IMR-90 (cell line): ENCODE results near the gene PLA2G4F. TPM values are rescaled to one million over a fixed set of nuclear protein-coding genes. Genes with fewer than 3 reads are reported as not detected.

Experiments used
- ATAC-seq: fragments of 200-7000 bp; cut with Tn5 transposase; 2 replicates; pipeline ENCODE4 v1.9.1; 2020; ENCODE audit warnings: low read depth, mild to moderate bottlenecking, moderate library complexity
- BruUV-seq: library from RNA; stranded (reverse); fragments of 400-500 nt; replicated peaks from 2 replicates; lab custom pipeline; 2021; lab: Mats Ljungman, UMichigan
- CTCF ChIA-PET: fragments of 300-600 bp; formaldehyde crosslinking; extraction: SDS; loops from one replicate; lab custom pipeline; 2021; ENCODE audit warnings: antibody characterized with exemption; lab: Yijun Ruan, JAX
- POLR2A ChIA-PET: fragments of 300-600 bp; sonication (Branson Sonifier 250); formaldehyde crosslinking; loops from one replicate; lab custom pipeline; 2022; ENCODE audit warnings: antibody characterized with exemption; ENCODE audit not compliant: unreplicated experiment; lab: Charles Lee
- DNase-seq: peaks from one replicate; pipeline ENCODE4 v3.0.0; 2013
- H2AFZ ChIP-seq: replicated peaks from 2 replicates; pipeline ENCODE3; 2013; ENCODE audit warnings: low read length, mild to moderate bottlenecking; ENCODE audit not compliant: poor library complexity
- H2AK5ac ChIP-seq: 2 replicates; pipeline ENCODE4 v1.6.1; 2013; ENCODE audit warnings: low read depth, low read length, inconsistent platforms
- H2AK9ac ChIP-seq: replicated peaks from 2 replicates; pipeline ENCODE3; 2013; ENCODE audit warnings: mild to moderate bottlenecking, low read depth, low read length, moderate library complexity; ENCODE audit not compliant: poor library complexity
- H2BK120ac ChIP-seq: 2 replicates; pipeline ENCODE4 v1.6.1; 2013; ENCODE audit warnings: low read depth, low read length, inconsistent platforms
- H2BK15ac ChIP-seq: 3 replicates; pipeline ENCODE4 v1.6.1; 2013; ENCODE audit warnings: low read depth, low read length, inconsistent platforms
- H2BK20ac ChIP-seq: 2 replicates; pipeline ENCODE4 v1.6.1; 2013; ENCODE audit warnings: low read depth, mild to moderate bottlenecking, inconsistent platforms, low read length, moderate library complexity
- H2BK5ac ChIP-seq: 2 replicates; pipeline ENCODE4 v1.6.1; 2013; ENCODE audit warnings: mild to moderate bottlenecking, low read depth, low read length, inconsistent platforms; ENCODE audit not compliant: poor library complexity, severe bottlenecking
- H3K14ac ChIP-seq: replicated peaks from 2 replicates; pipeline ENCODE4 v1.6.1; 2013; ENCODE audit warnings: low read depth, low read length, inconsistent platforms
- H3K18ac ChIP-seq: 2 replicates; pipeline ENCODE4 v1.6.1; 2013; ENCODE audit warnings: low read depth, low read length, control low read depth
- H3K23ac ChIP-seq: 2 replicates; pipeline ENCODE4 v1.6.1; 2013; ENCODE audit warnings: low read depth, low read length, inconsistent platforms
- H3K27ac ChIP-seq: 2 replicates; pipeline ENCODE4 v1.5.1; 2013; ENCODE audit warnings: mild to moderate bottlenecking, control low read depth, low read length; ENCODE audit not compliant: insufficient read depth
- H3K27me3 ChIP-seq: 2 replicates; pipeline ENCODE4 v1.6.1; 2013; ENCODE audit warnings: low read length; ENCODE audit not compliant: control insufficient read depth, insufficient read depth
- H3K36me3 ChIP-seq: 2 replicates; pipeline ENCODE4 v1.6.1; 2013; ENCODE audit warnings: low read length, mixed read lengths; ENCODE audit not compliant: control insufficient read depth, insufficient read depth
- H3K4ac ChIP-seq: 2 replicates; pipeline ENCODE4 v1.6.1; 2013; ENCODE audit warnings: low read depth, low read length, inconsistent platforms
- H3K4me1 ChIP-seq: 2 replicates; pipeline ENCODE4 v1.6.1; 2013; ENCODE audit warnings: low read length, mixed read lengths; ENCODE audit not compliant: control insufficient read depth, insufficient read depth
- H3K4me2 ChIP-seq: 2 replicates; pipeline ENCODE4 v1.6.1; 2013; ENCODE audit warnings: low read depth, mild to moderate bottlenecking, control low read depth, low read length, moderate library complexity
- H3K4me3 ChIP-seq: 2 replicates; pipeline ENCODE4 v1.5.1; 2013; ENCODE audit warnings: low read depth, mild to moderate bottlenecking, control low read depth, low read length, moderate library complexity; ENCODE audit not compliant: insufficient read depth
- H3K56ac ChIP-seq: 2 replicates; pipeline ENCODE4 v1.6.1; 2013; ENCODE audit warnings: low read length, inconsistent platforms; ENCODE audit not compliant: insufficient read depth; ENCODE audit errors: extremely low read depth
- H3K79me1 ChIP-seq, 2 experiments: 2 replicates each; pipeline ENCODE4 v1.6.1; 2013; ENCODE audit warnings: low read length in 2 of 2, inconsistent platforms in 1 of 2, low read depth in 1 of 2
- H3K9ac ChIP-seq: 2 replicates; pipeline ENCODE4 v1.6.1; 2013; ENCODE audit warnings: low read depth, low read length, control low read depth
- H3K9me1 ChIP-seq: 2 replicates; pipeline ENCODE4 v1.6.1; 2013; ENCODE audit warnings: low read length, inconsistent platforms; ENCODE audit not compliant: insufficient read depth
- H3K9me3 ChIP-seq: 2 replicates; pipeline ENCODE4 v1.6.1; 2013; ENCODE audit warnings: low read length; ENCODE audit not compliant: control insufficient read depth, insufficient read depth
- H4K20me1 ChIP-seq: 2 replicates; pipeline ENCODE4 v1.6.1; 2013; ENCODE audit warnings: low read length, inconsistent platforms; ENCODE audit not compliant: insufficient read depth
- H4K5ac ChIP-seq: 2 replicates; pipeline ENCODE4 v1.6.1; 2013; ENCODE audit warnings: mild to moderate bottlenecking, low read depth, low read length, control low read depth
- H4K8ac ChIP-seq, 2 experiments: 2 replicates each; pipeline ENCODE4 v1.6.1; 2013; ENCODE audit warnings: low read depth in 2 of 2, low read length in 2 of 2, control low read depth in 1 of 2, inconsistent platforms in 1 of 2
- H4K91ac ChIP-seq: 2 replicates; pipeline ENCODE4 v1.6.1; 2013; ENCODE audit warnings: low read depth, low read length, inconsistent platforms; ENCODE audit not compliant: insufficient read depth
- BHLHE40 ChIP-seq: fragments of 150-350 bp; IDR thresholded peaks from 2 replicates; pipeline ENCODE4 v1.6.1; 2016; ENCODE audit warnings: mild to moderate bottlenecking, low read depth, low read length
- CEBPB ChIP-seq: IDR thresholded peaks from 2 replicates; pipeline ENCODE4 v1.6.1; 2012; ENCODE audit warnings: low read depth, low read length, improper control_type of control experiment
- CHD1 ChIP-seq: IDR thresholded peaks from 2 replicates; pipeline ENCODE4 v1.6.1; 2012; ENCODE audit warnings: low read depth, low read length, improper control_type of control experiment
- FOS ChIP-seq: fragments of 150-350 bp; IDR thresholded peaks from 2 replicates; pipeline ENCODE4 v1.6.1; 2016; ENCODE audit warnings: low read depth, low read length
- MAFK ChIP-seq: IDR thresholded peaks from 2 replicates; pipeline ENCODE4 v1.6.1; 2012; ENCODE audit warnings: low read depth, low read length, improper control_type of control experiment
- MAZ ChIP-seq: IDR thresholded peaks from 2 replicates; pipeline ENCODE4 v1.6.1; 2012; ENCODE audit warnings: low read depth, mild to moderate bottlenecking, low read length, improper control_type of control experiment, moderate library complexity, borderline replicate concordance
- MXI1 ChIP-seq: IDR thresholded peaks from 2 replicates; pipeline ENCODE4 v1.6.1; 2012; ENCODE audit warnings: low read depth, mild to moderate bottlenecking, low read length, moderate library complexity, borderline replicate concordance
- NFE2L2 ChIP-seq: fragments of 150-350 bp; IDR thresholded peaks from 2 replicates; pipeline ENCODE4 v1.6.1; 2016; ENCODE audit warnings: low read depth, mild to moderate bottlenecking, low read length
- POLR2A ChIP-seq: IDR thresholded peaks from 2 replicates; pipeline ENCODE4 v1.6.1; 2012; ENCODE audit warnings: mild to moderate bottlenecking, low read depth, low read length
- RAD21 ChIP-seq: IDR thresholded peaks from 2 replicates; pipeline ENCODE4 v1.6.1; 2012; ENCODE audit warnings: low read length, improper control_type of control experiment
- RCOR1 ChIP-seq: IDR thresholded peaks from 2 replicates; pipeline ENCODE4 v1.6.1; 2012; ENCODE audit warnings: mild to moderate bottlenecking, low read length, improper control_type of control experiment; ENCODE audit not compliant: insufficient replicate concordance
- RFX5 ChIP-seq: IDR thresholded peaks from 2 replicates; pipeline ENCODE4 v1.8.0; 2012; ENCODE audit warnings: low read depth, mild to moderate bottlenecking, low read length, moderate library complexity
- SMC3 ChIP-seq: fragments of 150-350 bp; IDR thresholded peaks from 2 replicates; pipeline ENCODE4 v1.6.1; 2016; ENCODE audit warnings: low read depth, mild to moderate bottlenecking, antibody characterized with exemption, low read length, moderate library complexity
- WGBS, 2 experiments: methylation state at CpG; one replicate each; pipeline versions ENCODE4 v1.1.5 to v1.1.7; 2013; ENCODE audit warnings: missing lambda C conversion rate in 2 of 2; ENCODE audit not compliant: insufficient read length in 1 of 2; ENCODE audit errors: extremely low coverage in 2 of 2; 5-methylcytosine and 5-hydroxymethylcytosine counted together
- dilution Hi-C: fragments of 300-500 bp; cut with HindIII; formaldehyde crosslinking; loops from one replicate; pipeline ENCODE4 v1.14.3; 2018; ENCODE audit warnings: low sequenced_read_pairs; ENCODE audit not compliant: unreplicated experiment
- in situ Hi-C: fragments of 300-500 bp; cut with MboI; formaldehyde crosslinking; loops from 3 replicates; pipeline ENCODE4 v1.14.3; 2019; ENCODE audit warnings: low sequenced_read_pairs, inconsistent platforms, mixed read lengths
- intact Hi-C: fragments of 100-400 bp; cut with micrococcal nuclease; formaldehyde crosslinking; loops from 2 replicates; pipeline ENCODE4 v1.10.0; 2022
- polyA plus RNA-seq, 3 experiments: library from polyadenylated mRNA; depleted of rRNA; stranded (reverse); fragments of >200 nt; gene quantifications; 2 replicates each; pipeline ENCODE4 v1.2.3, GENCODE V29; 2012; ENCODE audit warnings: low replicate concordance in 1 of 3
- total RNA-seq: library from RNA; depleted of rRNA; stranded (reverse); fragments of >200 nt; gene quantifications from 2 replicates; pipeline ENCODE4 v1.2.3, GENCODE V29; 2012
- TF ChIP-seq, protein P1 (sequence below): fragments of 150-350 bp; IDR thresholded peaks from 2 replicates; pipeline ENCODE4 v1.6.1; 2017; ENCODE audit warnings: mild to moderate bottlenecking, antibody characterized with exemption, low read length, low read depth
- TF ChIP-seq, protein P2 (sequence below): fragments of 150-350 bp; IDR thresholded peaks from 2 replicates; pipeline ENCODE4 v1.6.1; 2016; ENCODE audit warnings: low read depth, mild to moderate bottlenecking, low read length, moderate library complexity, borderline replicate concordance
- TF ChIP-seq, protein P3 (sequence below): conservative IDR thresholded peaks from 2 replicates; pipeline ENCODE4 v1.5.1; 2012; ENCODE audit warnings: mild to moderate bottlenecking, low read depth, low read length, improper control_type of control experiment

The PLA2G4F gene
- total and polyA plus RNA-seq, 2 of the 4 experiments (the other 2 are of a cell fraction): not detected

DNA sequence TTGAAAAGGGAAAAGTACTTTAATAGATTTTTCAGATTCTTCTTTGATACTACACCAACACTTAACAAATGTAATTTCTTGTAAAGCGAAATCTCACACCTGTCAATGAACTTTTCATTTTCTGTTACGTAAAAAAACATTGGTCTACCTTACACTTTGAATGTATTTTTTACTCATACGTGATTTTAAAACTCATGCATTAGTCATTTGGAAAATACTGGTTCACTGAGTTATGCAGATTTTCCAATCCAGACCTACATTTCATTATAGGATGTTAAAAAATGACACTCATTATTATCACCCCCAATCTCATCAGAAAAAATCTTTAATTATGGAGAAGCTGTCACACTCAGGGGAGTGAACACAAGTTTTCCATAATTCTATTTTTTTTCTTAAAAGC lies 36.9 kb upstream of the PLA2G4F start:
- ATAC-seq (no peak), DNase-seq (no peak)
- Histone ChIP-seq H2BK20ac (no peak overlapping the region), H3K4ac (no peak overlapping the region), H3K14ac (no peak overlapping the region), H4K5ac (no peak overlapping the region), H2AK9ac (no peak overlapping the region), H3K18ac (no peak overlapping the region), H2BK5ac (no peak overlapping the region), H2BK120ac (no peak overlapping the region), H3K4me2 (no peak overlapping the region), H3K79me1 (peaks cover 16 to 29% of the 10 kb centered on the region in 2 experiments), H2AFZ (no peak overlapping the region), H4K8ac (no peak overlapping the region), H3K27me3 (no peaks in the 10 kb centered on the region), H3K56ac (no peak overlapping the region), H3K9me3 (no peaks in the 10 kb centered on the region), H3K36me3 (peaks cover 21% of the 10 kb centered on the region), H4K20me1 (no peaks in the 10 kb centered on the region; the same call in 1 of the 2 replicates), H3K4me1 (no peaks in the 10 kb centered on the region; the same call in 1 of the 2 replicates), H2AK5ac (no peak overlapping the region), H3K23ac (no peak overlapping the region), H3K9me1 (0 out of 2 replicates have a peak, but pooled peaks cover 5% of the 10 kb centered on the region), H4K91ac (no peak overlapping the region), H3K4me3 (no peak overlapping the region), H2BK15ac (no peak overlapping the region), H3K27ac (no peak overlapping the region), H3K9ac (no peak overlapping the region)
- TF ChIP-seq, protein P1, sequence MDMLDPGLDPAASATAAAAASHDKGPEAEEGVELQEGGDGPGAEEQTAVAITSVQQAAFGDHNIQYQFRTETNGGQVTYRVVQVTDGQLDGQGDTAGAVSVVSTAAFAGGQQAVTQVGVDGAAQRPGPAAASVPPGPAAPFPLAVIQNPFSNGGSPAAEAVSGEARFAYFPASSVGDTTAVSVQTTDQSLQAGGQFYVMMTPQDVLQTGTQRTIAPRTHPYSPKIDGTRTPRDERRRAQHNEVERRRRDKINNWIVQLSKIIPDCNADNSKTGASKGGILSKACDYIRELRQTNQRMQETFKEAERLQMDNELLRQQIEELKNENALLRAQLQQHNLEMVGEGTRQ: no peak
- TF ChIP-seq CHD1 (no peak), CEBPB (no peak), BHLHE40 (no peak), MXI1 (no peak), POLR2A (no peak), NFE2L2 (no peak), SMC3 (no peak), MAFK (no peak), RAD21 (no peak), RFX5 (no peak), RCOR1 (no peak), MAZ (no peak), FOS (no peak)
- TF ChIP-seq, protein P2, sequence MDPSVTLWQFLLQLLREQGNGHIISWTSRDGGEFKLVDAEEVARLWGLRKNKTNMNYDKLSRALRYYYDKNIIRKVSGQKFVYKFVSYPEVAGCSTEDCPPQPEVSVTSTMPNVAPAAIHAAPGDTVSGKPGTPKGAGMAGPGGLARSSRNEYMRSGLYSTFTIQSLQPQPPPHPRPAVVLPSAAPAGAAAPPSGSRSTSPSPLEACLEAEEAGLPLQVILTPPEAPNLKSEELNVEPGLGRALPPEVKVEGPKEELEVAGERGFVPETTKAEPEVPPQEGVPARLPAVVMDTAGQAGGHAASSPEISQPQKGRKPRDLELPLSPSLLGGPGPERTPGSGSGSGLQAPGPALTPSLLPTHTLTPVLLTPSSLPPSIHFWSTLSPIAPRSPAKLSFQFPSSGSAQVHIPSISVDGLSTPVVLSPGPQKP: no peak
- TF ChIP-seq, protein P3, sequence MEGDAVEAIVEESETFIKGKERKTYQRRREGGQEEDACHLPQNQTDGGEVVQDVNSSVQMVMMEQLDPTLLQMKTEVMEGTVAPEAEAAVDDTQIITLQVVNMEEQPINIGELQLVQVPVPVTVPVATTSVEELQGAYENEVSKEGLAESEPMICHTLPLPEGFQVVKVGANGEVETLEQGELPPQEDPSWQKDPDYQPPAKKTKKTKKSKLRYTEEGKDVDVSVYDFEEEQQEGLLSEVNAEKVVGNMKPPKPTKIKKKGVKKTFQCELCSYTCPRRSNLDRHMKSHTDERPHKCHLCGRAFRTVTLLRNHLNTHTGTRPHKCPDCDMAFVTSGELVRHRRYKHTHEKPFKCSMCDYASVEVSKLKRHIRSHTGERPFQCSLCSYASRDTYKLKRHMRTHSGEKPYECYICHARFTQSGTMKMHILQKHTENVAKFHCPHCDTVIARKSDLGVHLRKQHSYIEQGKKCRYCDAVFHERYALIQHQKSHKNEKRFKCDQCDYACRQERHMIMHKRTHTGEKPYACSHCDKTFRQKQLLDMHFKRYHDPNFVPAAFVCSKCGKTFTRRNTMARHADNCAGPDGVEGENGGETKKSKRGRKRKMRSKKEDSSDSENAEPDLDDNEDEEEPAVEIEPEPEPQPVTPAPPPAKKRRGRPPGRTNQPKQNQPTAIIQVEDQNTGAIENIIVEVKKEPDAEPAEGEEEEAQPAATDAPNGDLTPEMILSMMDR: no peak
- ChIA-PET CTCF (no interaction called here), POLR2A (no interaction called here)
- no TSS peak for BruUV-seq
- in situ Hi-C loops (no loop called here), intact Hi-C loops (no loop called here), dilution Hi-C loops (no loop called here)
- WGBS, 2 experiments: no CpG with 5 or more reads among the region's 3 CpGs
